ENCODE data around the gene SDR42E1. TPM values are rescaled to one million over a fixed set of nuclear protein-coding genes. Genes with fewer than 3 reads are reported as not detected.

SDR42E1 gene
- polyA plus RNA-seq, 2 of the 4 experiments (the other 2 are of a cell fraction): 1.7 to 5.2 TPM

DNA sequence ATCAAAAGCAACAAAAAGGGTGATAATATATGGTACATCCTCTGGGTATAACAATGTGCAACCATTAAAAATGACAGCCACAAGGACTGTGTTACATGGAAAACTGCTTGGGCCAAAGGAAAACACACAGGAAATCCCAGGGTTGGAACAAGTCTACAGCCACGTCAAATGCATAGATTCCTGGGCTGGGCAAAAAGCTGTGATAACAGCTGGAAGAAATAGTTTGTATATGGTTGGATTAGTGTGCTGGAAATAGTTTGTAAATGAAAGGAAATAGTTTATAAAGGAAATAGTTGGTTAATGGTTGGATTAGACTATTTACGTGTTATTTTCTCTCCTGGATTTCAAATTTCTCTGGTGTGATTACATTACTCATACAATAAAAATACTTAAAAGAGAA lies 26.4 kb upstream of the SDR42E1 start:
- no peak for FAIRE-seq
- CTCF ChIA-PET: no interaction called here
- TF ChIP-seq, protein P1, sequence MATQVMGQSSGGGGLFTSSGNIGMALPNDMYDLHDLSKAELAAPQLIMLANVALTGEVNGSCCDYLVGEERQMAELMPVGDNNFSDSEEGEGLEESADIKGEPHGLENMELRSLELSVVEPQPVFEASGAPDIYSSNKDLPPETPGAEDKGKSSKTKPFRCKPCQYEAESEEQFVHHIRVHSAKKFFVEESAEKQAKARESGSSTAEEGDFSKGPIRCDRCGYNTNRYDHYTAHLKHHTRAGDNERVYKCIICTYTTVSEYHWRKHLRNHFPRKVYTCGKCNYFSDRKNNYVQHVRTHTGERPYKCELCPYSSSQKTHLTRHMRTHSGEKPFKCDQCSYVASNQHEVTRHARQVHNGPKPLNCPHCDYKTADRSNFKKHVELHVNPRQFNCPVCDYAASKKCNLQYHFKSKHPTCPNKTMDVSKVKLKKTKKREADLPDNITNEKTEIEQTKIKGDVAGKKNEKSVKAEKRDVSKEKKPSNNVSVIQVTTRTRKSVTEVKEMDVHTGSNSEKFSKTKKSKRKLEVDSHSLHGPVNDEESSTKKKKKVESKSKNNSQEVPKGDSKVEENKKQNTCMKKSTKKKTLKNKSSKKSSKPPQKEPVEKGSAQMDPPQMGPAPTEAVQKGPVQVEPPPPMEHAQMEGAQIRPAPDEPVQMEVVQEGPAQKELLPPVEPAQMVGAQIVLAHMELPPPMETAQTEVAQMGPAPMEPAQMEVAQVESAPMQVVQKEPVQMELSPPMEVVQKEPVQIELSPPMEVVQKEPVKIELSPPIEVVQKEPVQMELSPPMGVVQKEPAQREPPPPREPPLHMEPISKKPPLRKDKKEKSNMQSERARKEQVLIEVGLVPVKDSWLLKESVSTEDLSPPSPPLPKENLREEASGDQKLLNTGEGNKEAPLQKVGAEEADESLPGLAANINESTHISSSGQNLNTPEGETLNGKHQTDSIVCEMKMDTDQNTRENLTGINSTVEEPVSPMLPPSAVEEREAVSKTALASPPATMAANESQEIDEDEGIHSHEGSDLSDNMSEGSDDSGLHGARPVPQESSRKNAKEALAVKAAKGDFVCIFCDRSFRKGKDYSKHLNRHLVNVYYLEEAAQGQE (IDR thresholded peaks at IDR 0.05): no peak
- TF ChIP-seq, protein P2, sequence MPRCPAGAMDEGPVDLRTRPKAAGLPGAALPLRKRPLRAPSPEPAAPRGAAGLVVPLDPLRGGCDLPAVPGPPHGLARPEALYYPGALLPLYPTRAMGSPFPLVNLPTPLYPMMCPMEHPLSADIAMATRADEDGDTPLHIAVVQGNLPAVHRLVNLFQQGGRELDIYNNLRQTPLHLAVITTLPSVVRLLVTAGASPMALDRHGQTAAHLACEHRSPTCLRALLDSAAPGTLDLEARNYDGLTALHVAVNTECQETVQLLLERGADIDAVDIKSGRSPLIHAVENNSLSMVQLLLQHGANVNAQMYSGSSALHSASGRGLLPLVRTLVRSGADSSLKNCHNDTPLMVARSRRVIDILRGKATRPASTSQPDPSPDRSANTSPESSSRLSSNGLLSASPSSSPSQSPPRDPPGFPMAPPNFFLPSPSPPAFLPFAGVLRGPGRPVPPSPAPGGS (IDR thresholded peaks at IDR 0.05): no peak
- no peak for TF ChIP-seq BHLHE40 (IDR thresholded peaks at IDR 0.05; ENCODE audit: low read depth, low read length)
- no peak for TF ChIP-seq CBX2 (IDR thresholded peaks at IDR 0.05; ENCODE audit: borderline replicate concordance, low read depth)
- no peak for TF ChIP-seq TFCP2L1 (CRISPR knock-in tag; IDR thresholded peaks at IDR 0.05)
- TF ChIP-seq, protein P3, sequence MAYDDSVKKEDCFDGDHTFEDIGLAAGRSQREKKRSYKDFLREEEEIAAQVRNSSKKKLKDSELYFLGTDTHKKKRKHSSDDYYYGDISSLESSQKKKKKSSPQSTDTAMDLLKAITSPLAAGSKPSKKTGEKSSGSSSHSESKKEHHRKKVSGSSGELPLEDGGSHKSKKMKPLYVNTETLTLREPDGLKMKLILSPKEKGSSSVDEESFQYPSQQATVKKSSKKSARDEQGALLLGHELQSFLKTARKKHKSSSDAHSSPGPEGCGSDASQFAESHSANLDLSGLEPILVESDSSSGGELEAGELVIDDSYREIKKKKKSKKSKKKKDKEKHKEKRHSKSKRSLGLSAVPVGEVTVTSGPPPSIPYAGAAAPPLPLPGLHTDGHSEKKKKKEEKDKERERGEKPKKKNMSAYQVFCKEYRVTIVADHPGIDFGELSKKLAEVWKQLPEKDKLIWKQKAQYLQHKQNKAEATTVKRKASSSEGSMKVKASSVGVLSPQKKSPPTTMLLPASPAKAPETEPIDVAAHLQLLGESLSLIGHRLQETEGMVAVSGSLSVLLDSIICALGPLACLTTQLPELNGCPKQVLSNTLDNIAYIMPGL (CRISPR knock-in tag; IDR thresholded peaks at IDR 0.05; ENCODE audit: borderline replicate concordance): no peak
- TF ChIP-seq ZNF302 (CRISPR knock-in tag; IDR thresholded peaks at IDR 0.05): no peak
- TF ChIP-seq MAZ (IDR thresholded peaks at IDR 0.05; ENCODE audit: borderline replicate concordance, low read depth, low read length): no peak
- no peak for TF ChIP-seq ZFP36 (IDR thresholded peaks at IDR 0.05; ENCODE audit: borderline replicate concordance, partially characterized antibody)
- no peak for TF ChIP-seq CHD2 (IDR thresholded peaks at IDR 0.05; ENCODE audit: low read length, partially characterized antibody)

DNA sequence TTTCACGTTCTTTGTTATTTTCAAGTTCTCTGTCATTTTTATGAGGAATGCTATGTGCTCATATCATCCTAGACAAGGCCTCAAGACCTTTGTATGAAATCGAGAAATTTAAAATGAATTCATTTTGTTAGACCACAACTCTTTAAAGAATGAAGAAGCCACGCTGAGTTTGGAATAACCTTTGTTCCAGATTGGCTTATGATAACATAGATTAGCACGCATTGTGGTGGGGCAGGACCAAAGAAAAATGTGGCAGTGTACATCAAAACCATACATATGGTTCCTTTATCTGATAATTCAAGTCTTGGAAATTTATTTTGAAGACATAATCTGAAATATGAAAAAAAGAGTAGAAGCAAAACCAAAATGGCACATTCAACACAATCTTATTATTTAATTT lies 26.0 kb upstream of the SDR42E1 start:
- WGBS (ENCODE audit: missing lambda C conversion rate): 44% methylated on average over 4 of the region's 4 CpGs

More for the DNA sequence above, 26.4 kb upstream of the SDR42E1 start:
- H3K4me3 ChIP-seq: no peak overlapping the region
- POLR2A ChIA-PET: no interaction called here
- no peaks in the 10 kb centered on the region for H3K9me3 ChIP-seq
- ATAC-seq (no peak), DNase-seq (ENCODE audit: low read depth in 1 of 2, low spot score in 1 of 2) (no peak)
- H3K4me1 ChIP-seq: peaks cover 11% of the 10 kb centered on the region
- WGBS (ENCODE audit: missing lambda C conversion rate): 63% methylated on average over 2 of the region's 2 CpGs
- no peak overlapping the region for H3K27ac ChIP-seq
- no peak overlapping the region for H3K4me2 ChIP-seq

DNA sequence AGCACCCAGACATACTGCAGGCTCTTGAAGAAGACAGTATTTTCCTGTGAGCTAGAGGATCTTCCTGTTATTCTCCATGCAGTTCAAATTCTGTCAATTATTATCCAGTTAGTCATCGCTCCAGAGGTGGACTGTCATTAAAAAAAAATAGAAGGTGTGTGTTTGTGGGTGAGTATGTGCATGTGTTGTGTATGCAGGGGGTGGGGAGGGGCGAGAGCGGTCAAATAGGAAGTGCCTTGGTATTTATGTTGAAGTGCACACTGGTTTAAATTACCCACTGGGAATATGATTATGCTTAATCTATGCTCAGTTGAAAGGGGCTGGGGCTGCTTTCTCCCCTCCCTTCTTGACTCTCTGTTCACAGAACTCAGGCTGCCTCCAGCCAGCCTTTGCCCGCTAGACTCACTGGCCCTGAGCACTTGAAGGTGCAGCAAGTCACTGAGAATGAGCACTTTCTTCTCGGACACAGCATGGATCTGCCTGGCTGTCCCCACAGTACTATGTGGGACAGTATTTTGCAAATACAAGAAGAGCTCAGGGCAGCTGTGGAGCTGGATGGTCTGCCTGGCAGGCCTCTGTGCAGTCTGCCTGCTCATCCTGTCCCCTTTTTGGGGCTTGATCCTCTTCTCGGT lies 23.8 kb upstream of the SDR42E1 start, which contains the start of gene HSD17B2:
TSS of gene HSD17B2 (plus strand) at position 273 of the 632 bp plus-strand sequence. CDS start at position 445, 172 bp downstream.
- H3K27ac ChIP-seq: no peak within 1 kb of the TSS
- FAIRE-seq (no peak), ATAC-seq (peak; percentile 52 to 55; a peak in 4 of 6 replicates), DNase-seq (ENCODE audit: low read depth in 1 of 2, low spot score in 1 of 2) (peak; percentile 21 to 24)
- peak within 1 kb of the TSS; percentile 63 for H3K4me2 ChIP-seq
- no peaks in the 10 kb centered on the region for H3K9me3 ChIP-seq
- 0 out of 3 replicates have a peak within 1 kb of the TSS, but pooled peaks have one; percentile 9 for H3K4me3 ChIP-seq
- H3K4me1 ChIP-seq: peaks cover 11% of the 10 kb centered on the region
- ChIA-PET POLR2A (no interaction called here), CTCF (interaction anchor here (1.4 kb wide), 1 partner anchor 38 kb away, joined by 4 read pairs; no protein-coding TSS in a partner anchor)
- 27% methylated on average over 6 of the region's 6 CpGs for WGBS (ENCODE audit: missing lambda C conversion rate)
- TF ChIP-seq FOSB (CRISPR knock-in tag; IDR thresholded peaks at IDR 0.05): no peak
- no peak for TF ChIP-seq SMC3 (IDR thresholded peaks at IDR 0.05)
- TF ChIP-seq RFX5 (IDR thresholded peaks at IDR 0.05): no peak
- TF ChIP-seq ESRRA (IDR thresholded peaks at IDR 0.05; ENCODE audit: borderline replicate concordance, low read length): no peak
- TF ChIP-seq RNF2 (IDR thresholded peaks at IDR 0.05; ENCODE audit: borderline replicate concordance, low read depth): no peak
- TF ChIP-seq, protein P4, sequence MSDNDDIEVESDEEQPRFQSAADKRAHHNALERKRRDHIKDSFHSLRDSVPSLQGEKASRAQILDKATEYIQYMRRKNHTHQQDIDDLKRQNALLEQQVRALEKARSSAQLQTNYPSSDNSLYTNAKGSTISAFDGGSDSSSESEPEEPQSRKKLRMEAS (IDR thresholded peaks at IDR 0.05): no peak
- no peak for TF ChIP-seq KDM1A (IDR thresholded peaks at IDR 0.05; ENCODE audit: low read depth)
- no peak for TF ChIP-seq CBX2 (IDR thresholded peaks at IDR 0.05; ENCODE audit: borderline replicate concordance, low read depth)
- TF ChIP-seq POLR2A (IDR thresholded peaks at IDR 0.05; ENCODE audit: low read length): no peak
- TF ChIP-seq EHF (CRISPR knock-in tag; IDR thresholded peaks at IDR 0.05): no peak
- TF ChIP-seq, protein P3 (CRISPR knock-in tag; IDR thresholded peaks at IDR 0.05; ENCODE audit: borderline replicate concordance): no peak
- no peak for TF ChIP-seq ZFP36 (IDR thresholded peaks at IDR 0.05; ENCODE audit: borderline replicate concordance, partially characterized antibody)
- no peak for TF ChIP-seq MYC (IDR thresholded peaks at IDR 0.05; ENCODE audit: borderline replicate concordance, low read length)

More for the DNA sequence above, 26.0 kb upstream of the SDR42E1 start:
- DNase-seq (ENCODE audit: low read depth in 1 of 2, low spot score in 1 of 2) (no peak), FAIRE-seq (no peak), ATAC-seq (no peak)
- Histone ChIP-seq H3K4me2 (no peak overlapping the region), H3K4me1 (peaks cover 11% of the 10 kb centered on the region), H3K4me3 (no peak overlapping the region), H3K9me3 (no peaks in the 10 kb centered on the region), H3K27ac (no peak overlapping the region)
- ChIA-PET POLR2A (no interaction called here), CTCF (interaction anchor here (0.9 kb wide), 1 partner anchor 226 kb away, joined by 4 read pairs; no protein-coding TSS in a partner anchor)
- TF ChIP-seq CBX8 (IDR thresholded peaks at IDR 0.05) (no peak), GATA3 (IDR thresholded peaks at IDR 0.05; ENCODE audit: borderline replicate concordance) (no peak), FOSL2 (IDR thresholded peaks at IDR 0.05) (no peak), FOSL2 (CRISPR knock-in tag; IDR thresholded peaks at IDR 0.05) (no peak)
- TF ChIP-seq, protein P4 (IDR thresholded peaks at IDR 0.05): no peak
